GM12891 (cell line): ENCODE results near the gene ZNF81.

Source experiments
- DNase-seq: peaks from one replicate; pipeline ENCODE4 v3.0.0; 2011; ENCODE audit warnings: low spot score; ENCODE audit not compliant: insufficient read length
- FAIRE-seq: peaks from 2 replicates; lab custom pipeline; 2011; peaks lifted over from hg19 to GRCh38; lab: Jason Lieb, UNC
- PAX5 ChIP-seq: IDR thresholded peaks from 2 replicates; pipeline ENCODE4 v1.6.1; 2011; ENCODE audit warnings: low read length, moderate library complexity, mild to moderate bottlenecking; ENCODE audit not compliant: insufficient read depth, severe bottlenecking
- POLR2A ChIP-seq: IDR thresholded peaks from 2 replicates; pipeline ENCODE4 v1.6.1; 2011; ENCODE audit warnings: low read depth, low read length, control low read depth
- POLR2AphosphoS5 ChIP-seq: IDR thresholded peaks from 2 replicates; pipeline ENCODE4 v1.6.1; 2011; ENCODE audit warnings: low read depth, low read length, control low read depth
- POU2F2 ChIP-seq: IDR thresholded peaks from 2 replicates; pipeline ENCODE4 v1.6.1; 2011; ENCODE audit warnings: low read depth, mild to moderate bottlenecking, control low read depth, low read length, moderate library complexity
- SPI1 ChIP-seq: IDR thresholded peaks from 2 replicates; pipeline ENCODE4 v1.6.1; 2011; ENCODE audit warnings: low read depth, low read length, control low read depth
- TAF1 ChIP-seq: IDR thresholded peaks from 2 replicates; pipeline ENCODE4 v1.6.1; 2011; ENCODE audit warnings: low read depth, low read length, control low read depth

The ZNF81 gene

DNA sequence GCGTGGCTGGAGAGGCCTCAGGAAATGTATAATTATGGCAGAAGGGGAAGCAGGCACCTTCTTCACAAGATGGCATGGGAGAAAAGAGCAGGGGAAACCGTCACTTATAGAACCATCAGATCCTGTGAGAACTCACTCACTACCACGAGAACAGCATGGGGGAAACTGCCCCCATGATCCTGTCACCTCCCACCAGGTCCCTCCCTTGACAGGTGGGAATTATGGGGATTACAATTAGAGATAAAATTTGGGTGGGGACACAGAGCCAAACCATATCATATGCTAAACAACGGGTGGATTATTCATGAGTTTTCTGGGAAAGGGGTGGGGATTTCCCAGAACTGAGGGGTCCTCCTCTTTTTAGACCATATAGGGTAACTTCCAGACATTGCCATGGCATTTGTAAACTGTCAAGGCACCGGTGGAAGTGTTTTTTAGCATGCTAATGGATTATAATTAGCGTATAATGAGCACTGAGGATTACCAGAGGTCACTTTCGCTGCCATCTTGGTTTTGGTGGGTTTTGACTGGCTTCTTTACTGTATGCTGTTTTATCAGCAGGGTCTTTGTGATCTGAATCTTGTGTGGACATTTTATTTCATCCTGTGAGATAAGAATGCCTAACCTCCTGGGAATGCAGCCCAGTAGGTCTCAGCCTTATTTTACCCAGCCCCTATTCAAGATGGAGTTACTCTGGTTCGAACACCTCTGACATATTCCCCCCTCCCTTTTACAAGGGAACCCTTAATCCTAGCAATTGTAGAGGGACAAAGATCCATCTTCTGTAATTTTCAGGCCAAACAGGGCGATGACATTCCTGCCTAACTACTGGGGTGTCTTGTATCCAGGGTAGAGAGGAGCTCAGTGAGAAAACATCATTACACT is 27.6 kb upstream of the ZNF81 start:
- no peak for DNase-seq
- FAIRE-seq = no peak
- TF ChIP-seq POLR2A (no peak), SPI1 (no peak), POU2F2 (no peak), TAF1 (no peak), POLR2AphosphoS5 (no peak), PAX5 (no peak)

DNA sequence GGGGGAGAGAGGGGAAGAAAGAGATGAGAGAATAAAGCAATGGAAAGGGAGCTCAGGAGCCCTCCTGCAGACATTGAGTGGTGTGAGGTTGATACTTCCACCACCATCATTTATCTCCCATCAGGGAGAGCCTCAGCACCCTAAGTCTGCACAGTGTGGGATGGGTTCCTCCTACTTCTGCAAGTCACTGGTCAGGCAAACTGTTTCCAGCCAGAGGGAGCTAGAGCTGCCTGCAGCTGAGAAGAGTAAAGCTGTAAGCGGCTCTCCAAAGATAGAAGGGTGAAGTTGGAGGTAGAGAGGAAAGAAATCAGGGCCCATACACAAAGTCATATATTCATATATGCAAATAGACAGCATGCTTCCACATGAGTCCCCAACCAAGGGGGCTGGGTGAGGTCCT is 21.9 kb upstream of the ZNF81 start:
- FAIRE-seq = no peak

GRCh38 chrX:47815901-47816845 is 20.5 kb upstream of the ZNF81 start:
- FAIRE-seq = peak; percentile 47
- TF ChIP-seq SPI1 (no peak), POLR2A (no peak), POLR2AphosphoS5 (no peak), PAX5 (no peak), TAF1 (no peak), POU2F2 (no peak)
- no peak for DNase-seq

More for the DNA sequence above, 21.9 kb upstream of the ZNF81 start:
- TF ChIP-seq PAX5 = no peak
- TF ChIP-seq POLR2A = no peak
- TF ChIP-seq TAF1 = no peak
- no peak for TF ChIP-seq POLR2AphosphoS5
- no peak for TF ChIP-seq POU2F2
- no peak for TF ChIP-seq SPI1
- no peak for DNase-seq

- DNase-seq = no peak
- TF ChIP-seq SPI1 (no peak), POLR2A (no peak), TAF1 (no peak), POLR2AphosphoS5 (no peak), PAX5 (no peak), POU2F2 (no peak)
- FAIRE-seq = no peak
Observed at GRCh38 chrX:47817421-47817820, 19.3 kb upstream of the ZNF81 start.

DNA sequence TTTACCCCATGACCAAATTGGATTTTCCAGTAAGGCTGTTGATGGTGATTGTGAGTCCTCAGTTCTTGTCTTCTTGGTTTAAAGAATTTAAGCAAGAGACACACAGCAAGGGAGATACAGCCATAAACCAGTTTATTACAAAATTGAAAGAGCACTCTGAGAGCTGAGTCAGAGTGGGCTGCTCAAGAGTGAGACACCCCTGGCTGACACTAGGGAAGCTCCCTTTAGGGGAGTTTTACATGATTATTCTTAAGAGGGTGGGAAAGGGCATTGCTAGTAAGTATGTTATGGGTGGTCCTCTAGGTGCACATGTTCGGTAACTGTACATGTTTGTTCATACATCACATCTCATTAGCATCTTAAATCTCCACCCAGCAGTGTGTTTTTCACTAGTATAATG is 18.8 kb upstream of the ZNF81 start:
- FAIRE-seq (no peak), DNase-seq (no peak)
- TF ChIP-seq PAX5 = no peak

- FAIRE-seq (peak; percentile 35), DNase-seq (no peak)
- TF ChIP-seq TAF1 (no peak), PAX5 (no peak), SPI1 (no peak), POLR2AphosphoS5 (no peak), POU2F2 (no peak), POLR2A (no peak)
Observed at GRCh38 chrX:47828984-47829383, 7.7 kb upstream of the ZNF81 start.

GRCh38 chrX:47831788-47832187 is 4.9 kb upstream of the ZNF81 start:
- DNase-seq (no peak), FAIRE-seq (peak; percentile 93)
- TF ChIP-seq SPI1 (no peak), POLR2AphosphoS5 (no peak), TAF1 (no peak), PAX5 (no peak), POLR2A (no peak), POU2F2 (no peak)

DNA sequence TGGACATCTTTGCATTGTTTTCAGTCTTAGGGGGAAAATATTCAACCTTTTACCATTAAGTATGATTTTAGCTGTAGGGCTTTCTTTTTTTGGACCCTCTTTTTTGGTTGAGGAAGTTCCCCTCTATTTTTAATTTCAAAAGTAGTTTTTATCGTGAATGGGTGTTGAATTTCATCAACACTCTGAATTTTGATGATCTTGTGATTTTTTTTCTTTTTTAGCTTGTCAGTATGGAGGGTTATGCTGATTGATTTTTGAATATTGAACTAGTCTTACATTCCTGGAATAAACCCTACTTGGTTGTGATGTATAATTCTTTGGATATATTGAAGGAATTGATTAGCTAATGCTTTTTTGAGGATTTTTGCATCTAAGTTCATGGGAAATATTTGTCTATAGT is 1.7 kb downstream of the ZNF81 start:
- DNase-seq (no peak), FAIRE-seq (no peak)
- TF ChIP-seq POLR2AphosphoS5 (no peak), POLR2A (no peak), SPI1 (no peak), POU2F2 (no peak), TAF1 (no peak), PAX5 (no peak)

DNA sequence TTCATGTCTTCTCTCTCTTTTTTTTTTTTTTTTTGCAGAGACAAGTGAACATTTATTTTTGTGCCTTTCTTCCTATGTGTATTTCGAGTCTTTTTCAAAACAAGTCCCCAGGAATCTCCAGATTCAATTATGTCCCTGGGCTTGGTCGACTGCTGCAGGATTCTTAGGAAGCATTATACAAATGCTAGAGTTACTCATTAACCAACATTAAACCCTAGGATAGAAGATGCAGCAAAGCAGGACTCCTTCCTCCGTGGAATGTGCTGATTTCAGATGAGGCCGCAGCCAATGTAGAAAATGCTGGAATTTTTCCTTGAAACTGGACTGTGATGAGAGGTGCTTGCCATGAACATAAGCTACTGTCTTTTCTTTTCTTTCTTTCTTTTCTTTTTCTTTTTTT is 3.4 kb downstream of the ZNF81 start:
- FAIRE-seq (no peak), DNase-seq (no peak)
- no peak for TF ChIP-seq POLR2AphosphoS5
- no peak for TF ChIP-seq POU2F2
- TF ChIP-seq TAF1 = no peak
- TF ChIP-seq SPI1 = no peak
- no peak for TF ChIP-seq PAX5
- TF ChIP-seq POLR2A = no peak
